K562 (cell line): ENCODE results near the gene CAPZA1. TPM values are rescaled to one million over a fixed set of nuclear protein-coding genes. Genes with fewer than 3 reads are reported as not detected.

Experiments
- ARID2 ChIP-seq: fragments of 450-650 bp; IDR thresholded peaks from 2 replicates; pipeline ENCODE4 v1.6.1; 2017; ENCODE audit warnings: antibody characterized with exemption, mild to moderate bottlenecking
- CC2D1A ChIP-seq: fragments of 450-650 bp; IDR thresholded peaks from 2 replicates; pipeline ENCODE4 v1.6.1; 2017; ENCODE audit warnings: mild to moderate bottlenecking
- CHD4 ChIP-seq: fragments of 200-600 bp; sonication (generic); IDR thresholded peaks from 3 replicates; pipeline ENCODE4 v1.6.1; 2012; ENCODE audit warnings: low read depth, mild to moderate bottlenecking, mixed read lengths, low read length, inconsistent platforms; ENCODE audit not compliant: insufficient read depth, insufficient replicate concordance, poor library complexity, severe bottlenecking
- CTBP1 ChIP-seq: fragments of 450-650 bp; IDR thresholded peaks from 2 replicates; pipeline ENCODE4 v1.6.1; 2016; ENCODE audit warnings: borderline replicate concordance
- EGR1 ChIP-seq: fragments of 450-650 bp; conservative IDR thresholded peaks from 2 replicates; pipeline ENCODE4 v1.6.1; 2017; ENCODE audit warnings: mild to moderate bottlenecking
- GABPA ChIP-seq: fragments of 200-800 bp; sonication (Bioruptor generic); conservative IDR thresholded peaks from 2 replicates; pipeline ENCODE4 v1.6.1; 2016; ENCODE audit warnings: low read depth, missing genetic modification characterization, missing compliant biosample characterization
- HDAC6 ChIP-seq: IDR thresholded peaks from 2 replicates; pipeline ENCODE4 v1.6.1; 2012; ENCODE audit warnings: low read depth, mild to moderate bottlenecking, control low read depth, inconsistent platforms, low read length, moderate library complexity
- HMGN3 ChIP-seq: IDR thresholded peaks from 2 replicates; pipeline ENCODE4 v1.6.1; 2011; ENCODE audit warnings: borderline replicate concordance, low read depth, mild to moderate bottlenecking, mixed read lengths, low read length; ENCODE audit not compliant: insufficient read length; ENCODE audit errors: extremely low read depth
- HNRNPUL1 ChIP-seq: fragments of 200-400 bp; formaldehyde crosslinking; IDR thresholded peaks from 2 replicates; pipeline ENCODE4 v1.6.1; 2017; ENCODE audit warnings: low read length
- MEF2D ChIP-seq: conservative IDR thresholded peaks from 2 replicates; pipeline ENCODE4 v1.6.1; 2016; ENCODE audit warnings: low read depth, missing genetic modification characterization, missing compliant biosample characterization
- PCBP2 ChIP-seq: fragments of 200-400 bp; formaldehyde crosslinking; IDR thresholded peaks from 2 replicates; pipeline ENCODE4 v1.6.1; 2018; ENCODE audit warnings: low read length, low read depth, mild to moderate bottlenecking, moderate library complexity; ENCODE audit not compliant: poor library complexity, severe bottlenecking
- POLR2G ChIP-seq: fragments of 200-400 bp; formaldehyde crosslinking; IDR thresholded peaks from 2 replicates; pipeline ENCODE4 v1.6.1; 2017; ENCODE audit warnings: low read depth, mild to moderate bottlenecking, antibody characterized with exemption, low read length, moderate library complexity
- SAFB ChIP-seq: fragments of 200-400 bp; formaldehyde crosslinking; IDR thresholded peaks from 2 replicates; pipeline ENCODE4 v1.6.1; 2017; ENCODE audit warnings: low read depth, low read length, borderline replicate concordance
- SIN3A ChIP-seq, 2 experiments: fragments of 150-350 bp in 1 of 2; IDR thresholded peaks; 2 replicates each; pipeline ENCODE4 v1.6.1; 2011 to 2016; ENCODE audit warnings: borderline replicate concordance in 2 of 2, low read depth in 2 of 2, low read length in 2 of 2, mild to moderate bottlenecking in 2 of 2, moderate library complexity in 2 of 2; ENCODE audit not compliant: control insufficient read depth in 1 of 2
- SUPT5H ChIP-seq: fragments of 450-650 bp; IDR thresholded peaks from 2 replicates; pipeline ENCODE4 v1.6.1; 2016
- TAF1 ChIP-seq: IDR thresholded peaks from 2 replicates; pipeline ENCODE4 v1.6.1; 2011; ENCODE audit warnings: mild to moderate bottlenecking, low read length, moderate library complexity; ENCODE audit not compliant: insufficient read depth, control insufficient read depth, severe bottlenecking; ENCODE audit errors: extremely low read depth
- U2AF1 ChIP-seq: fragments of 200-400 bp; formaldehyde crosslinking; optimal IDR thresholded peaks from 2 replicates; pipeline ENCODE3; 2017; ENCODE audit warnings: mild to moderate bottlenecking, low read depth, low read length, moderate library complexity
- XRCC5 ChIP-seq: fragments of 200-400 bp; formaldehyde crosslinking; IDR thresholded peaks from 2 replicates; pipeline ENCODE4 v1.6.1; 2017; ENCODE audit warnings: low read depth, mild to moderate bottlenecking, low read length
- ZBTB2 ChIP-seq: fragments of 450-650 bp; IDR thresholded peaks from 2 replicates; pipeline ENCODE4 v1.6.1; 2016; ENCODE audit warnings: antibody characterized with exemption
- polyA plus RNA-seq, 8 experiments: library from polyadenylated mRNA; depleted of rRNA in 4 of 8; stranded (reverse) in 5 of 8; unstranded in 3 of 8; fragments of >200 nt; fragmentation: Nextera tagmentation in 2 of 8; fragmentation: Illumina TruSeq in 1 of 8; extraction: Ambion mirVana in 2 of 8; extraction: Trizol in 1 of 8; gene quantifications; 2 replicates each; pipeline versions ENCODE4 v1.2.1 to v1.2.3, GENCODE V29; 2011 to 2014; ENCODE audit warnings: inconsistent platforms in 1 of 8, missing spikeins in 1 of 8
- total RNA-seq, 7 experiments: library from RNA; depleted of rRNA in 6 of 7; stranded (reverse); fragments of >200 nt in 6 of 7; fragmentation: Illumina TruSeq in 2 of 7; extraction: Trizol in 2 of 7; gene quantifications; 2 replicates each; pipeline versions ENCODE4 v1.2.1 to v1.2.3, GENCODE V29; 2011 to 2021; ENCODE audit warnings: low replicate concordance in 1 of 7
- TF ChIP-seq, protein P1 (sequence below): fragments of 250-450 bp; sonication (Bioruptor Pico); IDR thresholded peaks from 2 replicates; pipeline ENCODE4 v1.9.0; 2021; ENCODE audit warnings: mild to moderate bottlenecking, inconsistent platforms
- TF ChIP-seq, protein P2 (sequence below), 3 experiments: fragments of 200-800 bp in 1 of 3; sonication (Bioruptor generic) in 1 of 3; sonication (generic) in 1 of 3; formaldehyde crosslinking in 1 of 3; IDR thresholded peaks; 2 replicates each; pipeline versions ENCODE4 v1.6.1 to v1.8.0; 2016 to 2022; ENCODE audit warnings: mild to moderate bottlenecking in 2 of 3, missing compliant biosample characterization in 2 of 3, missing genetic modification characterization in 2 of 3, missing genetic modification reagents in 1 of 3

The CAPZA1 gene
- total and polyA plus RNA-seq, 9 of the 15 experiments (the other 6 are each of a cell fraction or from before 2014, with no cell fraction given): 237 to 1,020 (median 306) TPM

DNA sequence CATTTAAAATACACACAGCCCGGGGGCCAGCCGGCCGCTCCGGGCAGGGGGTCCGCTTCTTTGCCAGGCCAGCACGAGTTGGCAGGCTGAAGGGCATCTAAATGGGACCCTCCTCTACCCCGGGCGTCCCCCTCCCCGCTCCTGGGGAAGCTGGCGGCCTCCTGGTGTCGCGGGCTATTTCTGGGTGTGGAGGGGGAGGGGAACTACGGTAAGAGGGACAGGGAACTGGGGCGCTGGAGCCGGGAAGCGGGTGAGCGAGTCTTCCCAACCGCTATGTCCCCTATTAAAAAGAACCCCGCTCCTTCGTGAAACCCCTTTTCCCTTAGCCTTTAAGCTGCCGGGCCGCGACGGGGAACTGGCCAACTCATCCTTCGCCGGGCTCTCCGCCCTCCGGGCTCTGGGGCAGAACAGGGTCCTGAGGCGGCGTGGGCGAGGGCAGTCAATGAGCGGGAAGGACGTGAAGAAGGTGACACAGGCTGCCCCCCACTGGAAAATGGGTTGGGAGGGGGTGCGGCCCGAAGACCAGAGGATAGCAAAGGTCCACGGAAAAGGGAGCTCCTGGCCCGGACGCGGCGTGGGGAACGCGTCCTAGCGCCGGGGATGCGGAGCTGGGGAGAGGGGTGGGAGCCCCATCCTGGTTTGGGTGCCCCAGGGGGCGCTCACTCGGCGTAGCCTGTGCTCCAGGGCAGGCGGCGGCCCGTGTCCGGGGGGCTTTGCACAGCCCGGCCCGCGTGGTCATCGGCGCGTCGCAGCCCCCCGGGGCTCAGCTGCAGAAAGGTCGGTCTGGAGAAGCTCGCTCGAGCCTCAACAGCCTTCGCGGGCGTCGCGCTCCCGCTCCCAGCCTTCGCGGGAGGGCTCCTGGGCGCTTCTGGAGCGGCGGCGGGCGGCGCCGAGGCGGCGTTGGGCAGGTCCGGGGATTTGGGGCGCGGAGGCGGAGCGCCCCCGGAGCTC is 95.0 kb downstream of the CAPZA1 start (continued):
- TF ChIP-seq CHD4: peak; percentile 23
- TF ChIP-seq TAF1: peak; percentile 49
- peak; percentile 52 for TF ChIP-seq U2AF1
- TF ChIP-seq SUPT5H: no peak
- TF ChIP-seq CC2D1A: no peak
- TF ChIP-seq PCBP2: no peak
- peak in 1 of 2 experiments; percentile 30; a peak in 1 of 4 replicates for TF ChIP-seq SIN3A (IDR thresholded peaks at IDR 0.05; ENCODE audit: borderline replicate concordance in 2 of 2, control insufficient read depth in 1 of 2, low read depth in 2 of 2, low read length in 2 of 2)
- TF ChIP-seq, protein P1, sequence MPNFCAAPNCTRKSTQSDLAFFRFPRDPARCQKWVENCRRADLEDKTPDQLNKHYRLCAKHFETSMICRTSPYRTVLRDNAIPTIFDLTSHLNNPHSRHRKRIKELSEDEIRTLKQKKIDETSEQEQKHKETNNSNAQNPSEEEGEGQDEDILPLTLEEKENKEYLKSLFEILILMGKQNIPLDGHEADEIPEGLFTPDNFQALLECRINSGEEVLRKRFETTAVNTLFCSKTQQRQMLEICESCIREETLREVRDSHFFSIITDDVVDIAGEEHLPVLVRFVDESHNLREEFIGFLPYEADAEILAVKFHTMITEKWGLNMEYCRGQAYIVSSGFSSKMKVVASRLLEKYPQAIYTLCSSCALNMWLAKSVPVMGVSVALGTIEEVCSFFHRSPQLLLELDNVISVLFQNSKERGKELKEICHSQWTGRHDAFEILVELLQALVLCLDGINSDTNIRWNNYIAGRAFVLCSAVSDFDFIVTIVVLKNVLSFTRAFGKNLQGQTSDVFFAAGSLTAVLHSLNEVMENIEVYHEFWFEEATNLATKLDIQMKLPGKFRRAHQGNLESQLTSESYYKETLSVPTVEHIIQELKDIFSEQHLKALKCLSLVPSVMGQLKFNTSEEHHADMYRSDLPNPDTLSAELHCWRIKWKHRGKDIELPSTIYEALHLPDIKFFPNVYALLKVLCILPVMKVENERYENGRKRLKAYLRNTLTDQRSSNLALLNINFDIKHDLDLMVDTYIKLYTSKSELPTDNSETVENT (CRISPR knock-in tag): peak; percentile 37; the same call in 1 of the 2 replicates
- no peak for TF ChIP-seq HNRNPUL1
- TF ChIP-seq SAFB: peak; percentile 66; the same call in 1 of the 2 replicates
- peak; percentile 42; the same call in 1 of the 2 replicates for TF ChIP-seq POLR2G
- TF ChIP-seq GABPA (tag): no peak
- peak; percentile 84 for TF ChIP-seq EGR1
- TF ChIP-seq HDAC6: peak; percentile 29; the same call in 1 of the 2 replicates
- TF ChIP-seq HMGN3: peak; percentile 64
- no peak for TF ChIP-seq MEF2D (tag)
- 0 out of 2 replicates have a peak, but pooled peaks have one; percentile 48 for TF ChIP-seq ZBTB2
- TF ChIP-seq, protein P2, sequence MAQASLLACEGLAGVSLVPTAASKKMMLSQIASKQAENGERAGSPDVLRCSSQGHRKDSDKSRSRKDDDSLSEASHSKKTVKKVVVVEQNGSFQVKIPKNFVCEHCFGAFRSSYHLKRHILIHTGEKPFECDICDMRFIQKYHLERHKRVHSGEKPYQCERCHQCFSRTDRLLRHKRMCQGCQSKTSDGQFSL (CRISPR knock-in tag; IDR thresholded peaks at IDR 0.05): 0 out of 2 replicates have a peak, but pooled peaks have one; percentile 22
- TF ChIP-seq, protein P2 (tag; IDR thresholded peaks at IDR 0.05): no peak
- peak; percentile 18; the same call in 1 of the 2 replicates for TF ChIP-seq XRCC5
- peak; percentile 3; the same call in 1 of the 2 replicates for TF ChIP-seq CTBP1
- no peak for TF ChIP-seq ARID2
